HG03097 (cell line): Measurements from ENCODE around the gene RBM20.

ENCODE experiments used
- ATAC-seq: cut with Tn5 transposase; IDR thresholded peaks from one replicate; pipeline ENCODE4 v1.9.1; 2021; ENCODE audit not compliant: unreplicated experiment, low FRiP score

RBM20 gene

DNA sequence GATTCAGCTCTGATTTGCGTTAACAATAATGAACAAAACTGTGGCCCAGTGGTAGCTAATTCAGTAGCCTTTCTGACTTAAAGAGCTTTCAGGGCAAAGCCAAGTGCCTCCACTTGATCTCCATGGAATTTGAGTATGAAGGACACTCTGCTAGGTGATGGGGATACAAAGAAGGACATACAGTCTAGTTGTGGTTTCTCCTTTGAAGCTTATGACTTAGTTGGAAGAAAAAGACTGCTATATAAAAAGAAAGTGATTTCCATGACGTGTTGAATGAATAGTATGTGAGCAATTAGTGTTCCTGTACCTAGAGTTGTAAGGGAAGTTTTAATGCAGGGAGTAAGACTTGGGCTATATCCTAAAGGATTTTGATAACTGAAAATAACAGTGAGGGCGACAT, 235.9 kb downstream of the RBM20 start:
- ATAC-seq: no peak

DNA sequence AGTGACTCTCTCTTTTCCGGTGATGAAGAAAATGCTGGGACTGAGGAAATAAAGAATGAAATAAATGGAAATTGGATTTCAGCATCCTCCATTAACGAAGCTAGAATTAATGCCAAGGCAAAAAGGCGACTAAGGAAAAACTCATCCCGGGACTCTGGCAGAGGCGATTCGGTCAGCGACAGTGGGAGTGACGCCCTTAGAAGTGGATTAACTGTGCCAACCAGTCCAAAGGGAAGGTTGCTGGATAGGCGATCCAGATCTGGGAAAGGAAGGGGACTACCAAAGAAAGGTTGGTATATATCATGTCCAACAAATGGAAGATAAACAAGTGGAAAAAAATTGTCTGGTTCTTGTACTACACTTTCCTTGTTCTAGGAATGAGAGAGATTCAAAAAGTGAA, 237.1 kb downstream of the RBM20 start:
- ATAC-seq: no peak

DNA sequence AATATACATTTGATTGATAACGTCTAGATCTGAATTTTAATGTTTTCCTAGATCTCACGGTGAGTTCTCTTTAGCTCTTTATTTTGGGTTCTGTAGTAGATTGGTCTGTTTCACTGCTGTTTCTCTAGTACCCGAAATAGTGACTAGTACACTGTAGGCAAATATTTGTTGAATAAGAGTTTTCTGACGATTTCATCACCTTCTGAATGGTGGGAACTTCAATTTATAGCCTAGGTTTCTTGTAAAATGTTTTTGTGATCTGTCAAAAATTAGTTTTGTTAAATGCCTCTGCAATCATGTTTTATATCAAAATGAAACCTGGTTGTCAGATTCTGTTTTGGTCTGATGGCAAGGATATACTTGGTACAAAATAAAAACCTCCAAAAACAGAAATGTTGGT, 237.8 kb downstream of the RBM20 start:
- no peak for ATAC-seq

DNA sequence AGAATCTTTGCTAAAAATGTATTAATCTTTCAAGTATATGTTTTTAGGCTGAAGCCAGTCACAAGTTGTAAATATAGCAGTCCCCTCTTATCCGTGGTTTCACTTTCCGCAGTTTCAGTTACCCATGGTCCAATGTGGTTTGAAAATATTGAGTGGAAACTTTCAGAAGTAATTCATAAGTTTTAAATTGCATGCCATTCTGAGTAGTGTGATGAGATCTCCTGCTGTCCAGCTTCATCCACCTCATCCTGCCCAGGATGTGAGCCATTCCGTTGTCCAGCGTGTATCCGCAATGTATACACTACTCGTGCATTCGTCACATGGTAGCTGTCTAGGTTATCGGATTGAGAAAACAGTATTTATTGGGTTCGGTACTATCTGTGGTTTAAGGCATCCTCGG, 239.8 kb downstream of the RBM20 start:
- no peak for ATAC-seq

DNA sequence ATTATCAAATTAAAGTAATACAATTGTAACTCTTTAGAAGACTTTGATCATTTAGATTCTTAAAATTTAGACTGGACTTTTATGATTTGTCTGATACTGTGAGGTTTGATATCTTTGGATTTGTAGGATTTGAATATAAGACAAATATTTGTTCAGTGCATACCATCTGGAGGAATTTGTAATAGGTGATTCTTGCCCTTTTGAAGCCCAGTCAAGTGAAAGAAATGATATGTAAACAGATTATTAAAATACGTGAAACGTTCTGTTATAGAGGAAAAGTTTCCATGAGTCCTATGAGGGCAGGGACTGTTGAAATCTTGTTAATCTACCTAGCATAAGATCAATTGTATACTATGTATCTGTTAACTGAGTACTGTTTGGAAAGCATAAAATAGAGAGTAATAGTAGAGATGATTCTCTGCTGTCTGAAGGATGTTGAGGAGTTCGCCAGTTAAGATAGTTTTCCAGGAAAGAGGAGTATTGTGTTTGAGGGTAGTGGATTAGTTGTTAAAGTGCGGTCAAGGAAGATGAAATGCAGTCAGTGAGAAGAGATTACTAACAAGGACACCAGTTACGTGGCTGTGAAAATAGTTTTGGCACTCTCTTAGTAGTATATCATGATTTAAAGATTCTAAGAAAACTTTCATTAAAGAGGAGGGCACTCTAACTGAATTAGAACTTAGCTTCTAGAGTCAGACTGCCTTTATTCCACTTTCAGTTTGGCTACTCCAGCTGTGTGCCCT, 242.0 kb downstream of the RBM20 start:
- ATAC-seq: no peak

DNA sequence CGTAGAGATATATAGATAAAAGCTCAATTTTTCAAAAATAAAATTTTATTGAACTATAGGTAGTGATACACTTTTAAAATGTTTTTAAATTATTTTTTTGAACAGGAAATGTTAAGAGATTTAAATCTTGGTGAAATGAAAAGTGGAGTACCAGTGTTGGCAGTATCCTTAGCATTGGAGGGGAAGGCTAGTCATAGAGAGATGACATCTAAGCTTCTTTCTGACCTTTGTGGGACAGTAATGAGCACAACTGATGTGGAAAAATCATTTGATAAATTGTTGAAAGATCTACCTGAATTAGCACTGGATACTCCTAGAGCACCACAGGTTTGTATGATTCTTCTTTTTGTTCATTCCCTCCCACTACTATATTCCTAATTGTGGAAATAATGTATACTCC, 243.4 kb downstream of the RBM20 start:
- no peak for ATAC-seq
